GM21737 (cell line): Measurements from ENCODE around the gene FUT1.
A peak's percentile ranks its signal among the peaks of the same experiment; 100 is the strongest.
"Not testable (repeated sequence)": the region's sequence is repeated elsewhere in the genome, so short reads cannot be mapped to it uniquely, and the experiment has no call there.

Experiments
- ATAC-seq: cut with Tn5 transposase; IDR thresholded peaks from one replicate; pipeline ENCODE4 v1.9.1; 2021; ENCODE audit warnings: mild to moderate bottlenecking, moderate library complexity; ENCODE audit not compliant: unreplicated experiment

FUT1 gene

GRCh38 chr19:48752496-48753365 lies at the start of gene FUT1:
Gene FUT1 (minus strand): TSS chr19:48752641. CDS start chr19:48751281, 1,360 bp downstream.
- ATAC-seq: no peak

GRCh38 chr19:48799358-48800300 lies 47.2 kb upstream of the FUT1 start:
- ATAC-seq: no peak

- no peak for ATAC-seq
Measured at GRCh38 chr19:48798937-48799336, 46.5 kb upstream of the FUT1 start.

GRCh38 chr19:48797103-48797502 lies 44.7 kb upstream of the FUT1 start:
- no peak for ATAC-seq

- no peak for ATAC-seq
Measured at GRCh38 chr19:48796298-48797083, 44.0 kb upstream of the FUT1 start.

- no peak for ATAC-seq
Measured at GRCh38 chr19:48795685-48796070, 43.2 kb upstream of the FUT1 start.

- peak; percentile 78 for ATAC-seq
Measured at GRCh38 chr19:48795055-48795684, 42.7 kb upstream of the FUT1 start.

GRCh38 chr19:48794291-48794690 lies 41.9 kb upstream of the FUT1 start:
- ATAC-seq: no peak

- ATAC-seq: no peak
Measured at GRCh38 chr19:48793271-48793670, 40.8 kb upstream of the FUT1 start.

- not testable (repeated sequence) for ATAC-seq
Measured at GRCh38 chr19:48787331-48787730, 34.9 kb upstream of the FUT1 start.

GRCh38 chr19:48786422-48786821 lies 34.0 kb upstream of the FUT1 start:
- not testable (repeated sequence) for ATAC-seq

- ATAC-seq: no peak
Measured at GRCh38 chr19:48784527-48784926, 32.1 kb upstream of the FUT1 start.

GRCh38 chr19:48780631-48781391 lies 28.4 kb upstream of the FUT1 start:
- ATAC-seq: no peak

- ATAC-seq: no peak
Measured at GRCh38 chr19:48779636-48780035, 27.2 kb upstream of the FUT1 start.

GRCh38 chr19:48777720-48778119 lies 25.3 kb upstream of the FUT1 start:
- ATAC-seq: no peak

- ATAC-seq: no peak
Measured at GRCh38 chr19:48777139-48777538, 24.7 kb upstream of the FUT1 start.

- ATAC-seq: no peak
Measured at GRCh38 chr19:48772503-48772953, 20.1 kb upstream of the FUT1 start.

GRCh38 chr19:48770734-48771472 lies 18.5 kb upstream of the FUT1 start:
- no peak for ATAC-seq

- ATAC-seq: no peak
Measured at GRCh38 chr19:48770266-48770665, 17.8 kb upstream of the FUT1 start.
